Loucy (cell line): ENCODE data around the gene TPO.
"Not testable (repeated sequence)": the region's sequence is repeated elsewhere in the genome, so short reads cannot be mapped to it uniquely, and the experiment has no call there.

ENCODE experiments used
- H2AFZ ChIP-seq: fragments of 200-600 bp; sonication (generic); 2 replicates; pipeline ENCODE4 v1.6.0; 2016; ENCODE audit warnings: antibody characterized with exemption, mild to moderate bottlenecking, low read length, moderate library complexity
- H3F3A ChIP-seq: fragments of 200-600 bp; 2 replicates; pipeline ENCODE4 v1.6.0; 2016; ENCODE audit warnings: antibody characterized with exemption, low read depth, mild to moderate bottlenecking
- H3K27me3 ChIP-seq: fragments of 200-600 bp; sonication (generic); 2 replicates; pipeline ENCODE4 v1.6.1; 2014; ENCODE audit warnings: low read length, mild to moderate bottlenecking; ENCODE audit not compliant: insufficient read depth, poor library complexity, severe bottlenecking
- H3K36me3 ChIP-seq: fragments of 200-600 bp; sonication (generic); 2 replicates; pipeline ENCODE4 v1.6.1; 2016; ENCODE audit warnings: low read length; ENCODE audit not compliant: insufficient read depth
- H3K4me1 ChIP-seq: fragments of 200-600 bp; sonication (generic); 2 replicates; pipeline ENCODE4 v1.5.1; 2014; ENCODE audit warnings: low read length, mild to moderate bottlenecking; ENCODE audit not compliant: insufficient read depth, poor library complexity, severe bottlenecking
- H3K4me2 ChIP-seq: fragments of 200-600 bp; sonication (generic); 2 replicates; pipeline ENCODE4 v1.6.0; 2014; ENCODE audit warnings: antibody characterized with exemption, low read length, low read depth, mild to moderate bottlenecking; ENCODE audit not compliant: poor library complexity, severe bottlenecking
- H3K4me3 ChIP-seq: fragments of 200-600 bp; sonication (generic); 2 replicates; pipeline ENCODE4 v1.5.1; 2014; ENCODE audit warnings: low read length, mild to moderate bottlenecking, mixed read lengths; ENCODE audit not compliant: poor library complexity, severe bottlenecking
- H3K79me2 ChIP-seq: fragments of 200-600 bp; sonication (generic); 2 replicates; pipeline ENCODE4 v1.6.1; 2014; ENCODE audit warnings: low read length; ENCODE audit not compliant: insufficient read depth
- H3K9ac ChIP-seq: fragments of 200-600 bp; sonication (generic); 2 replicates; pipeline ENCODE4 v1.6.0; 2014; ENCODE audit warnings: mild to moderate bottlenecking, low read depth, low read length, moderate library complexity; ENCODE audit not compliant: poor library complexity, severe bottlenecking
- H3K9me2 ChIP-seq: fragments of 200-600 bp; sonication (generic); replicated peaks from 2 replicates; pipeline ENCODE4 v1.6.1; 2016; ENCODE audit warnings: low read depth, low read length, mixed read lengths
- H3K9me3 ChIP-seq: fragments of 200-600 bp; sonication (generic); 2 replicates; pipeline ENCODE4 v1.6.1; 2014; ENCODE audit warnings: mild to moderate bottlenecking, antibody characterized with exemption, low read length, low read depth; ENCODE audit not compliant: insufficient read depth
- H4K20me1 ChIP-seq: fragments of 200-600 bp; sonication (generic); 2 replicates; pipeline ENCODE4 v1.6.0; 2014; ENCODE audit warnings: antibody characterized with exemption, low read length, mild to moderate bottlenecking; ENCODE audit not compliant: insufficient read depth, poor library complexity, severe bottlenecking
- EZH2phosphoT487 ChIP-seq: fragments of 200-600 bp; IDR thresholded peaks from 2 replicates; pipeline ENCODE4 v1.6.1; 2018; ENCODE audit warnings: antibody characterized with exemption, mild to moderate bottlenecking, moderate library complexity, borderline replicate concordance
- TF ChIP-seq, protein P1 (sequence below): fragments of 200-600 bp; sonication (generic); conservative IDR thresholded peaks from 2 replicates; pipeline ENCODE4 v1.5.1; 2014; ENCODE audit warnings: mild to moderate bottlenecking, antibody characterized with exemption, low read length

Gene TPO

DNA sequence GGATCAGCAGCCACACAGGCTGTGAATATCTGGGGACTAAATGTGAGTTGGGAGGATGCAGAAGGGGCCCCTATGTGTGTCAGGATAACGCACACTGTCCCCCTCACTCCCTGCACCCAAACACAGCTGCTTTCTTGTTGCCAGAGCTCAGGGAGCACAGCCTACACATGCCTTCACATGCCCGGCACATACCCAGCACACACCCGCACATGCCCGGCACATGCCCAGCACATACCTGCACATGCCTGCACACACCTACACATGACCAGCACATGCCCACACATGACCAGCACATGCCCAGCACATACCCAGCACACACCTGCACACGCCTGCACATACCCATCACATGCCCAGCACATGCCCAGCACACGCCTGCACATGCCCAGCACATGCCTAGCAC is 75.6 kb downstream of the TPO start:
- Histone ChIP-seq H3K27me3 (no peaks in the 10 kb centered on the region), H3K9ac (peak overlapping the region; percentile 57)
- TF ChIP-seq, protein P1, sequence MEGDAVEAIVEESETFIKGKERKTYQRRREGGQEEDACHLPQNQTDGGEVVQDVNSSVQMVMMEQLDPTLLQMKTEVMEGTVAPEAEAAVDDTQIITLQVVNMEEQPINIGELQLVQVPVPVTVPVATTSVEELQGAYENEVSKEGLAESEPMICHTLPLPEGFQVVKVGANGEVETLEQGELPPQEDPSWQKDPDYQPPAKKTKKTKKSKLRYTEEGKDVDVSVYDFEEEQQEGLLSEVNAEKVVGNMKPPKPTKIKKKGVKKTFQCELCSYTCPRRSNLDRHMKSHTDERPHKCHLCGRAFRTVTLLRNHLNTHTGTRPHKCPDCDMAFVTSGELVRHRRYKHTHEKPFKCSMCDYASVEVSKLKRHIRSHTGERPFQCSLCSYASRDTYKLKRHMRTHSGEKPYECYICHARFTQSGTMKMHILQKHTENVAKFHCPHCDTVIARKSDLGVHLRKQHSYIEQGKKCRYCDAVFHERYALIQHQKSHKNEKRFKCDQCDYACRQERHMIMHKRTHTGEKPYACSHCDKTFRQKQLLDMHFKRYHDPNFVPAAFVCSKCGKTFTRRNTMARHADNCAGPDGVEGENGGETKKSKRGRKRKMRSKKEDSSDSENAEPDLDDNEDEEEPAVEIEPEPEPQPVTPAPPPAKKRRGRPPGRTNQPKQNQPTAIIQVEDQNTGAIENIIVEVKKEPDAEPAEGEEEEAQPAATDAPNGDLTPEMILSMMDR: no peak
- TF ChIP-seq EZH2phosphoT487: no peak

DNA sequence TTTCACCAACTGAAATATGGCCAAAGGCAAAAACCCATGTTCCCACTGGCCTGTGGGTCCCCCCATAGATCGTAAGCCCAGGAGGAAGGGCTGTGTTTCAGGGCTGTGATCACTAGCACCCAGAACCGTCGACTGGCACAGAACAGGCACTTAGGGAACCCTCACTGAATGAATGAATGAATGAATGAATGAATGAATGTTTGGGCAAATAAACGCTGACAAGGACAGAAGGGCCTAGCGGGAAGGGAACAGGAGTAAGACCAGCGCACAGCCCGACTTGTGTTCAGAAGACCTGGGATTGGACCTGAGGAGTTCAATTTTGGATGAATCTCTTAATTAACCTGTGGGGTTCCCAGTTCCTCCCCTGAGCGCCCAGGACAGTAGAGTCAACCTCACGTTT is 76.2 kb downstream of the TPO start:
- Histone ChIP-seq H3K4me1 (no peaks in the 10 kb centered on the region), H3K9me3 (no peaks in the 10 kb centered on the region), H3K9ac (peak overlapping the region; percentile 57), H3K36me3 (no peaks in the 10 kb centered on the region), H3K9me2 (no peaks in the 10 kb centered on the region), H3K79me2 (no peaks in the 10 kb centered on the region), H3K27me3 (no peaks in the 10 kb centered on the region), H3F3A (no peaks in the 10 kb centered on the region), H2AFZ (no peak overlapping the region), H3K4me3 (no peak overlapping the region), H4K20me1 (no peaks in the 10 kb centered on the region), H3K4me2 (no peak overlapping the region)
- TF ChIP-seq EZH2phosphoT487: no peak
- TF ChIP-seq, protein P1: no peak

More for the DNA sequence above, 75.6 kb downstream of the TPO start:
- Histone ChIP-seq H3K4me3 (no peak overlapping the region), H3K9me3 (no peaks in the 10 kb centered on the region), H3F3A (no peaks in the 10 kb centered on the region), H3K79me2 (no peaks in the 10 kb centered on the region), H3K4me1 (no peaks in the 10 kb centered on the region), H3K4me2 (no peak overlapping the region), H3K36me3 (no peaks in the 10 kb centered on the region), H2AFZ (no peak overlapping the region), H3K9me2 (no peaks in the 10 kb centered on the region), H4K20me1 (no peaks in the 10 kb centered on the region)

DNA sequence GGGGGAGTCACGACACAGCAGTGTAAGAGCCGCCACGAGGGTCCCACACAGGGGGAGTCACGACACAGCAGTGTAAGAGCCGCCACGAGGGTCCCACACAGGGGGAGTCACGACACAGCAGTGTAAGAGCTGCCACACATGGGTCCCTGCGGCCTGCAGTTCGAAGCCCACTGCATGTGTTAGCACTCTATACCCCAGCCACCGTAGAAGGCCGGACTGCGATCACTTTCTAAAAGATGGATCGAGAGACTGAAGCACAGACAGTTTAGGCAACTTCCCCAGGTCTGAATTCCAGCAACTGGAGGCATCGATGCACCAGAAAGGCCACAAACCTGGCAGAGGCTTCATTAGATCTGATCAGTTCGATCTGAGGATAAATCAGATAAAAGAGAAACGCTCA is 77.1 kb downstream of the TPO start:
- not testable (repeated sequence) for H3F3A ChIP-seq, H3K4me3 ChIP-seq, H3K27me3 ChIP-seq, H3K79me2 ChIP-seq, H2AFZ ChIP-seq, H3K9me3 ChIP-seq, H3K9me2 ChIP-seq, H3K9ac ChIP-seq, H3K36me3 ChIP-seq, H3K4me1 ChIP-seq, H4K20me1 ChIP-seq, H3K4me2 ChIP-seq

DNA sequence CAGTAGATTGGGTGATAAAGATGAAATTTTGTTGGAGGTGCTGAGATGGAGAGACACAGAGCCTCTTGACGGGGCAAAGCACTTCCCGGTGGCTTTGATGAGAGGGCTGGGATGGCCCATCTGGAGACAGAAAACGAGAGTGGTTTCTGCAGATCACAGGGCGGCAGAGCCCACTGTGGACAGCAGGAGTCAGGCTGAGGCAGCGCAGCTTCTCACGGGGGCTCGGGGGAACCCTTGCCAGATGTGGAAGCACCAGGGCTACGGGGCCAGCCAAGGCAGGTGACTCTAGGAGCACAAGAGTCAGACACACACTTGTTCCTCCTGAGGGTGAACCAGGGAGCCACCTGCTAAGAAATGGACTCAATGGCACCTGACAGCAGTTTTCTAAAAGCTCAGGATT is 78.5 kb downstream of the TPO start:
- Histone ChIP-seq H3K4me3 (no peak overlapping the region), H3K79me2 (no peaks in the 10 kb centered on the region), H3K27me3 (no peaks in the 10 kb centered on the region), H2AFZ (no peak overlapping the region), H3K4me2 (no peak overlapping the region), H3K4me1 (no peaks in the 10 kb centered on the region), H3K9ac (no peak overlapping the region), H3K9me2 (no peaks in the 10 kb centered on the region), H3F3A (no peaks in the 10 kb centered on the region), H4K20me1 (no peaks in the 10 kb centered on the region), H3K36me3 (no peaks in the 10 kb centered on the region), H3K9me3 (no peaks in the 10 kb centered on the region)
- TF ChIP-seq, protein P1: no peak
- TF ChIP-seq EZH2phosphoT487: no peak

DNA sequence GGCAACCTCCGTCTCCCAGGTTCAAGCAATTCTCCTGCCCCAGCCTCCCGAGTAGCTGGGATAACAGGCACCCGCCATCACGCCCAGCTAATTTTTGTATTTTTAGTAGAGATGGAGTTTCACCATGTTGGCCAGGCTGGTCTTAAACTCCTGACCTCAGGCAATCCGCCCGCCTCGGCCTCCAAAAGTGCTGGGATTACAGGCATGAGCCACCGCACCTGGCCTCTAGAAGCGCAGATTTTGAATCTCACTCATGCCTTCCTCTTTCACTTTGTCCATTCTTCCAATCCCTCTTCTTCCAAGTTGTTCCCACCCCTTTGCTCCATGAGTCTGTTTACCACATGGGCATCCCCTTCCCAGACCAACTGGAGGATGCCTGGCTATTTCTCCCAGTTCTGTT is 79.0 kb downstream of the TPO start:
- H2AFZ ChIP-seq, H3K36me3 ChIP-seq, H4K20me1 ChIP-seq, H3K9me2 ChIP-seq, H3K4me3 ChIP-seq, H3K79me2 ChIP-seq, H3K4me2 ChIP-seq, H3K4me1 ChIP-seq, H3K9ac ChIP-seq, H3K27me3 ChIP-seq, H3F3A ChIP-seq, H3K9me3 ChIP-seq: not testable (repeated sequence)
